GM19468 (cell line): Measurements from ENCODE around the gene C1orf122.
"Not testable (repeated sequence)": the region's sequence is repeated elsewhere in the genome, so short reads cannot be mapped to it uniquely, and the experiment has no call there.

Experiments
- ATAC-seq: cut with Tn5 transposase; IDR thresholded peaks from one replicate; pipeline ENCODE4 v1.9.1; 2021; ENCODE audit warnings: mild to moderate bottlenecking, moderate library complexity, moderate number of reproducible peaks; ENCODE audit not compliant: unreplicated experiment; ENCODE audit errors: extremely low read depth

The C1orf122 gene

GRCh38 chr1:37807555-37808368 lies at the start of gene C1orf122, which contains the start of gene YRDC:
Gene C1orf122, plus strand, starts transcription at chr1:37807790. Its CDS starts 615 bp downstream, at chr1:37808405.
Gene YRDC, minus strand, starts transcription at chr1:37808208. Its CDS starts 28 bp downstream, at chr1:37808180.
- ATAC-seq, result peak; percentile 65

- no peak for ATAC-seq
These were observed 48.1 kb upstream of the C1orf122 start for GRCh38 chr1:37759451-37759850.

DNA sequence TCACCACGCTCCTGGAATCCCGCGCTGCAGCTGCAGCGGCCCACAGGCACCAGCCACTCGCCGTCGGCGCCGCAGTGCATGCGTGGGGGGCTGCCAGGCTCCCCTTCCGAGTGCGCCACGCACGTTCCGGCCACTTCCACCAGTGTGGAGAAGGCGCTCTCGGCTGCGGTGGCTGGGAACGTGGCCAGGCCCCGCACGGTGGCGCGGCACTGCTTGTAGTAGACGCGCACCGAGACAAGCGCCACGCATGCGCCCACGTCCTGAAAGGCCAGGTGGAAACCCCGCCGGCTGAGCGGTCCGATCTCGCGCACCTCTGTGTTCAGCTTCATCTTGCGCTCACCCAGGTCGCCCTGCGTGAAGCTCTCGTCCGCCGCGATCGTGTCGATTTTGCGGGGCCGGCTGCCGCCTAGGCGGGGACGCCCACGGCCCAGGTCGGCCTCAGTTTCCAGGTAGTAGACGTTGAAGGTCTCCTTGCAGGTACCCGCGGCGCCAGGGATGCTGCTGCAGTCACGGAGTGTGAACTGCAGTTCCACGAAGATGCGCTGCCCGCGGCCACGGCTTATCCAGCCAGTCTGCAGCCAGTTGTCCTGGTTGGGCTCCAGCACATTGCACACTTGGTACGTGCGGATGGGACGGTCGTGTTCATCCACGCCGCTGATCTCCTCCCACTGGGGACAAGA lies 46.0 kb upstream of the C1orf122 start:
- no peak for ATAC-seq

DNA sequence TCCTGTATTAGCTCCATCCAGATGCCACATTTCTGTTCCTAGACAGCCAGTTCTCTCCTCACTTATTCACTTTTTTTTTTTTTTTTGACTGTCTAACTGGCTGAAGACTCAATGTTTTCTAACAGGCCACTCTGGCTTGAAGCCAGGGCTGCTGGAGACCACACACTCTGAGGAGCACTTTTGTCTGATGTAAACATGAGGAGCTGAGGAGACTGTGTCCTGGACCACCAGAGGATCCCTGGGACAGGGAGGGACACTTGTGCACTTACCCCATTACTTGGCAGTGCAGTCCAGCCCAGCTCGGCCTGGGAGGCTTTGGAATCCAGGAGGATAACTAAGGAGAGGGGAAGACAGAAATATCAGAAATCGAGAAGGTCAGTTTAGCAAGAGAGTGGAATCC lies 45.1 kb upstream of the C1orf122 start:
- no peak for ATAC-seq

DNA sequence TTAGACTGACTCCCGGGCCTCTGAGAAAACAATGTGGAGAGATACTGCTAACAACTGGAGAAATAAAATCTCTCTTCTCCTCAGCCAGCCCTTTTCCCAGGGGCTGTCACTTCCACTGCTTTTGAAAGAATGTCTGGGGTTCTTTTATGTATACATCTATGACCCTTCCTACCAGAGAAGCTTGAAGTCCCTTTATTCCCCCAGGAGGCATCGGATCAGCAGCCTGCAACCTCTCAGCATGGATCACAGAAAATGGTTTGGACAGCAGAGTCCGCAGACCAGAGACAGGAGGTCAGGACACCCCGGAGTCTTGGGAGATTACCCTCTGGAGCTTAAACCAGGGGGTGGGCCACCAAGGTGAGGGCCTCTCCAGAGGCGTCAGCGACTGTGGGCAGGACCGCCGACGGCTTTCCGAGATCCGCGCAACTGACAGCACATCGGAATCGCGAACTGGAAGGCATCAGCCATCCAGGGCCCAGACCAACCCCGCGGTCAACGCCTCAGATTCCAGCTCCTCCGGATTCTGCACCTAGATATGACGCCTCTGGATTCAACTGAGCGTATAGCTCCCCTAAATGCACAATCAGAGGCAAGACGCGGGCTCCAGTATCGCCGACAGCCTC lies 43.7 kb upstream of the C1orf122 start:
- no peak for ATAC-seq

DNA sequence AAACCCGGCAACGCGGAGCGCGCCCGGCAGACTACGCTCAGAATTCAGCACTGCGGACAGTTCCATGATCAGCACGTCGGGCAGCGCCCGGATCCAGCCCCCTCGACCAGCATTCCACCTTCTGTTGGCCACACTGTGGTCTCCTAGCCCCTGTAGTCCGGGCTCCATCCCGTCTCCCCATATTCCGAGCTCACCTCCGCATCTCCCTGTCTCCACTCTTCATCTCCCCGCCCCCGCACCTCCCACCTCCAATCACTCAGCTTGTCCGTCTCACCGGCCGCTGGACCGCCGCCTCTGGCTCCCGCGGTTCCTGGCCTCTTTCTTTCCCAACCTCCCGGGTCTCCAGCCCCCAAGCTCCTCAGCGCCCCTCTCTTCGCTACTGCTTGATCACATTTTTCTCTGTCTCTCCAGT lies 43.2 kb upstream of the C1orf122 start:
- ATAC-seq, result no peak

- no peak for ATAC-seq
These were observed 42.6 kb upstream of the C1orf122 start, which contains the start of gene EPHA10 for GRCh38 chr1:37764888-37765441. Gene EPHA10, minus strand, starts transcription at chr1:37765120. Its CDS starts 54 bp downstream, at chr1:37765066.

- ATAC-seq, result no peak
These were observed 41.5 kb upstream of the C1orf122 start for GRCh38 chr1:37765916-37766664.

DNA sequence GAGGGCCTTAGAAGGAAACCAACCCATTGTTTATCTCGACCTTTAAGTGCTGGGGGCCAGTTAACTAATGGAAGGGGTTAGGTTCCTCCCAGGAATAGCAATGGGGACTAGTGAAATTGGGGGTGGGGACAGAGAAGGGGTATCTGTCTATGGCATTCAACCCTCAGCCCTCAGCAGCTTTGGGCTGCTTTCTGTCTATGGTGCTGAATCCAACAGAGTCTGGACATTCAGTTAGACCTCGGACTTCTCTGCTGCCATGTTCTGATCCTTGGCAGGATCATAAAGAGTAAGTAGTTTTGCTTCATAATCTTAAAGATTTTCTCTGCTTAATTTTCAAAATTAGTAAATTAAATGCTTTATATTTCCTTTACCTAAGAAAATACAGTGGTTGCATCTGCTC lies 40.1 kb upstream of the C1orf122 start:
- ATAC-seq, result no peak

DNA sequence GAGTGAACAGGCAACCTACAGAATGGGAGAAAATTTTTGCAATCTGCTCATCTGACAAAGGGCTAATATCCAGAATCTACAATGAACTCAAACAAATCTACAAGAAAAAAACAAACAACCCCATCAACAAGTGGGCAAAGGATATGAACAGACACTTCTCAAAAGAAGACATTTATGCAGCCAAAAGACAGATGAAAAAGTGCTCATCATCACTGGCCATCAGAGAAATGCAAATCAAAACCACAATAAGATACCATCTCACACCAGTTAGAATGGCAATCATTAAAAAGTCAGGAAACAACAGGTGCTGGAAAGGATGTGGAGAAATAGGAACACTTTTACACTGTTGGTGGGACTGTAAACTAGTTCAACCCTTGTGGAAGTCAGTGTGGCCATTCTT lies 36.1 kb upstream of the C1orf122 start:
- not testable (repeated sequence) for ATAC-seq

- no peak for ATAC-seq
These were observed 30.6 kb upstream of the C1orf122 start for GRCh38 chr1:37776946-37777516.

DNA sequence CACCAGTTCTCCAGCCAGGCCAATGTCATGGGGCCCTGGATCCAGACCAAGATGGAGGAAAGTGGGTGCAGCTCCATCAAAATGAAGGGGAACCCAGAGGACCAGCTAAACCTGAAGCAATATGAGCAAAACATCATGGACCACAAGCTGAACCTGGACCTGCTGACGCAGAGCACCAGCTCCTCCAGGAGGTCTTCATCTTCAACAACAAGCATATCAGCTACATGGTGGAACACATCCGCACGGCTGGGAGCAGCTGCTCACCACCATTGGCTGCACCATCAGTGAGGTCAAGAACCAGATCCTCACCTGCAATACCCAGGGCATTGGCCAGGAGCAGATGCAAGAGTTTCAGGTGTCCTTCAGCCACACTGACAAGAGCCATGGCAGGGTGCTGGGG lies 28.9 kb upstream of the C1orf122 start:
- no peak for ATAC-seq

DNA sequence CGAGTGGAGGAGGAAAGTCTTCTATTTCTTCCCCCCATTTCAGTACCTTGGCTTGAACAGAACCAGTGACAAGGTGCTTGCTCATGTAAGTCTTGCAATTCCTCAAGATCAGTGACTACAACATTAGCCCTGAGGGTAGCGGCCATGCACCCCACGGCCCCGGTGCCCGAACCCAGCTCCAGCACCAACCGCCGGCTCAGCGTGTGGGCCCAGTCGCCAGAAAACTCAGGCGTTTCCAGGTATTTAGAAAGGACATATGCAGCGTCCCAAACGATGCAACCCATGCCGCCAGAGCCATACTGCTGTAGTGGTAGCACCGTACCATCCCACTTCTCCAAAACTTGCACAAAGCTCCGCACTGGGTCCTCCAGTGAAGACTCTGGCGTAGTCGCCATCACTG lies 25.1 kb upstream of the C1orf122 start:
- no peak for ATAC-seq

DNA sequence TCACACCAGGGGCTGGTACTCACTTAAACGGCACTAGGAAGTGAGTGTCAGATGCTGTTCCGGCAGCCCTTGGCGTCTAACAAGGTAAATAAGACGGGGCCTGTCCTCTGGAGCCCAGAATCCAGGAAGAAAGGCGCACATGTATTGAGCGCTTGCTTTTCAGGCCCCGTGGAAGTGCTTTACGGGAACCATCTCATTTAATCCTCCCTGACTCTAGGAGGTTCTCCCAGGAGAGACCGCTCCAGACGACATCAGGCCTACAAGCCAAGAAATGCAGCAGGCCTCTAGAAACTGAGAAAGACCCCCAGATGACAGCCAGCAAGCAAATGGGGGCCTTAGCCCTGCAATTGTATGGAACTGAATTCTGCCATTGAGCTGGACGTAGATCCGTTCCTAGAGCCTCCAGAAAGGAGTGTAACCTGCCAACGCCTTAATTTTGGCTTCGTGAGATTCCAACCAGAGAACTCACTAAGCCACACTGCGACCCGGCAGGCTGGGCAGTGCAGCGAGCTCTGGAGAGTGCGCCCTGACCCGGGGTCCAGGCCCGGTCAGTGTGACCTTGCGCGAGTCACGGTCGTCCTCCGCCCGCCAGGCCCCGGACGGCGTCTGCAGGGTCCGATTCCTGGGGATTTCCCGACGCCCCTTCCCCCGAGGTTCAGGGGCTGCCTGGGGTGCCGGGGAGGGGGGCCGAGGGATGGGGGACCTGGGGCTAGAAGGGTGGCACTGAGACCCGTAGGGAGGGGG lies 14.5 kb upstream of the C1orf122 start:
- ATAC-seq, result no peak

- ATAC-seq, result no peak
These were observed 13.7 kb upstream of the C1orf122 start, which contains the start of gene MANEAL for GRCh38 chr1:37793773-37794371. Gene MANEAL, plus strand, starts transcription at chr1:37793847. Its CDS starts 336 bp downstream, at chr1:37794183.

DNA sequence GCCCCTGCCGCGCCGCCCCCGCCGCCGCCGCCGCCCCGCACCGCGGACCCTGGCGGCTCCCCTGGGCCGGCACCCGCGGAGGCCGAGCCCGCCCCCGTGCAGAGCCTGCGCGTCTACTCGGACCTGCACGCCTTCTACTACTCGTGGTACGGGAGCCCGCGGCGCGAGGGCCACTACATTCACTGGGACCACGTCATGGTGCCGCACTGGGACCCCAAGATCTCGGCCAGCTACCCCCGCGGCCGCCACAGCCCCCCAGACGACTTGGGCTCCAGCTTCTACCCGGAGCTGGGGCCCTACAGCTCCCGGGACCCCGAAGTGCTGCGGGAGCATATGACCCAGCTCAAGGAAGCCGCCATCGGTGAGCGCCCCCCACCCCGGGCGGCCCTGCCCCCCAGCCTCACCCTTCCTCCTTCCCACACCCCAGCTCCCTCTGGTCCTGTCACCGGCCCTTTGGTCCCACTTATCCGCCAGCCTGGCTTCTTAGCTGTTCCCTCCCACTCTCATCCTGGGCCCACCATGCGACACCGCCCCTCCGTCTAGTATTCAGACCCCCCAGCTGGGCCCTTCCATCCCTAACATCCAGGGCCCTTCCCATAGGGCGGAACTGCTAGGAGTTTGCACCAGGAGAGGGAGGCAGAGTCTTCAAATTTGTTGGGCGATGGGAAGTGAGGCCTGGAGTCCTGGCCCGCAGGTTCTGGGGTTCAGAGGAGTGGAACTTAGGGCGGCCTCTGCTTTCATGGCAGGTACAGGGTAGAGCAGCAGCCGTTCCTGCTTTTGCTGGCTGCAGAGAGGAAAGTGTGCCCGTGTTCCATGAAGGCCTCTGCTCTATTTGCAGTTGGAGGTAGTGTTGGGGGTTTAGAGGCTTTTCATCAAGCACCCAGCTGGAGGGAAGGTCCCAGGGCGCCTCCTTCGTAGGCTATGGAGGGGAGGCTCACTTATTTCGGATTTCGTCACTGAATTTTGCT lies 12.9 kb upstream of the C1orf122 start:
- ATAC-seq, result no peak
